Colonic mucosa (tissue), 4 donors: ENCODE results near the gene ZC3H12A. TPM values are rescaled to one million over a fixed set of nuclear protein-coding genes. Genes with fewer than 3 reads are reported as not detected.
A peak's percentile ranks its signal among the peaks of the same experiment; 100 is the strongest.

Experiments used
- DNase-seq: peaks from one replicate; pipeline ENCODE4 v3.0.0-alpha.2; 2020
- H3K27ac ChIP-seq: fragments of 200-600 bp; one replicate; pipeline ENCODE4 v1.8.0; 2021
- H3K27me3 ChIP-seq: fragments of 200-600 bp; one replicate; pipeline ENCODE4 v1.8.0; 2021
- H3K36me3 ChIP-seq: fragments of 200-600 bp; one replicate; pipeline ENCODE4 v1.8.0; 2021
- H3K4me1 ChIP-seq: fragments of 200-600 bp; one replicate; pipeline ENCODE4 v1.8.0; 2021; ENCODE audit warnings: mild to moderate bottlenecking
- H3K4me3 ChIP-seq: fragments of 200-600 bp; one replicate; pipeline ENCODE4 v1.8.0; 2021
- H3K9ac ChIP-seq, 2 donors: one replicate each; pipeline ENCODE4 v1.7.0; 2013; ENCODE audit warnings: control low read depth in 2 of 2, low read depth in 2 of 2, low read length in 2 of 2
- H3K9me3 ChIP-seq: fragments of 200-600 bp; one replicate; pipeline ENCODE4 v1.8.0; 2021
- CTCF ChIP-seq: fragments of 200-600 bp; IDR thresholded peaks from one replicate; pipeline ENCODE4 v1.8.0; 2022; ENCODE audit warnings: antibody characterized with exemption, mild to moderate bottlenecking
- intact Hi-C: fragments of 100-400 bp; cut with DNase I; formaldehyde crosslinking; loops from one replicate; pipeline ENCODE4 v1.14.1; 2022
- total RNA-seq, 2 donors: library from RNA; stranded (reverse); fragmentation: NEBNext Ultra II Directional in 1 of 2; extraction: Animal tissue kit (Norgen Biotek cat#: 25700) in 1 of 2; gene quantifications; one replicate each; pipeline ENCODE4 v1.2.1, GENCODE V29; 2021
- donor health status: healthy.
- donor health status: DM: no; HTN: no; CAD: no.
- donor health status: DM: no; HTN: no; CAD: no.

Gene ZC3H12A
- total RNA-seq, 2 donors from 2014 or later: 18.2 to 35.4 TPM

- intact Hi-C loops: no loop called here
- H3K27me3 ChIP-seq: no peaks in the 10 kb centered on the region
- no peak for TF ChIP-seq CTCF
- no peak overlapping the region for H3K9ac ChIP-seq
- no peaks in the 10 kb centered on the region for H3K36me3 ChIP-seq
- H3K27ac ChIP-seq: no peak overlapping the region
- no peak overlapping the region for H3K4me3 ChIP-seq
- no peaks in the 10 kb centered on the region for H3K9me3 ChIP-seq
- DNase-seq: no peak
- H3K4me1 ChIP-seq: no peaks in the 10 kb centered on the region
Measured at GRCh38 chr1:37465593-37466517, 8.5 kb upstream of the ZC3H12A start.

- TF ChIP-seq CTCF: no peak
- no peak for DNase-seq
- intact Hi-C loops: no loop called here
Measured at GRCh38 chr1:37468037-37468436, 6.3 kb upstream of the ZC3H12A start.

GRCh38 chr1:37469386-37469785 is 5.0 kb upstream of the ZC3H12A start:
- intact Hi-C loops: no loop called here
- Histone ChIP-seq H3K36me3 (no peaks in the 10 kb centered on the region), H3K4me3 (no peak overlapping the region), H3K4me1 (peaks cover 16% of the 10 kb centered on the region), H3K27me3 (no peaks in the 10 kb centered on the region), H3K9ac (no peak overlapping the region), H3K9me3 (no peaks in the 10 kb centered on the region), H3K27ac (no peak overlapping the region)
- DNase-seq: no peak
- no peak for TF ChIP-seq CTCF

More at GRCh38 chr1:37468037-37468436, 6.3 kb upstream of the ZC3H12A start:
- Histone ChIP-seq H3K4me1 (peaks cover 16% of the 10 kb centered on the region), H3K36me3 (no peaks in the 10 kb centered on the region), H3K4me3 (no peak overlapping the region), H3K9me3 (no peaks in the 10 kb centered on the region), H3K27me3 (no peaks in the 10 kb centered on the region), H3K9ac (no peak overlapping the region), H3K27ac (no peak overlapping the region)

- DNase-seq: peak; percentile 83
- H3K4me3 ChIP-seq: no peak overlapping the region
- no peaks in the 10 kb centered on the region for H3K36me3 ChIP-seq
- intact Hi-C loops: no loop called here
- no peaks in the 10 kb centered on the region for H3K27me3 ChIP-seq
- H3K9me3 ChIP-seq: no peaks in the 10 kb centered on the region
- peaks cover 16% of the 10 kb centered on the region for H3K4me1 ChIP-seq
- H3K27ac ChIP-seq: peak overlapping the region; percentile 94
- peak overlapping the region; percentile 64 to 70 for H3K9ac ChIP-seq
- TF ChIP-seq CTCF: no peak
Measured at GRCh38 chr1:37471345-37472231, 2.8 kb upstream of the ZC3H12A start.

GRCh38 chr1:37472281-37472680 is 2.1 kb upstream of the ZC3H12A start:
- peak overlapping the region; percentile 94 for H3K27ac ChIP-seq
- H3K4me3 ChIP-seq: no peak overlapping the region
- intact Hi-C loops: no loop called here
- no peaks in the 10 kb centered on the region for H3K36me3 ChIP-seq
- H3K9ac ChIP-seq: peak overlapping the region in 1 of 2 donors; percentile 70
- H3K27me3 ChIP-seq: no peaks in the 10 kb centered on the region
- H3K4me1 ChIP-seq: peaks cover 16% of the 10 kb centered on the region
- no peaks in the 10 kb centered on the region for H3K9me3 ChIP-seq
- no peak for DNase-seq
- no peak for TF ChIP-seq CTCF
